ENCODE data around the gene SRGAP2B.
"Not testable (repeated sequence)": the region's sequence is repeated elsewhere in the genome, so short reads cannot be mapped to it uniquely, and the experiment has no call there.

SRGAP2B gene

GRCh38 chr1:145095284-145096057, at the start of gene SRGAP2B, which contains the start of gene FAM72D:
TSS of gene SRGAP2B (minus strand) at chr1:145095328. CDS start at chr1:145092901, 2,427 bp downstream.
TSS of gene FAM72D (plus strand) at chr1:145095974. CDS start at chr1:145096848, 874 bp downstream.
- DNase-seq (ENCODE audit: low read depth in 2 of 2): not testable (repeated sequence)

GRCh38 chr1:145144264-145144913, 49.3 kb upstream of the SRGAP2B start:
- DNase-seq (ENCODE audit: low read depth in 2 of 2): not testable (repeated sequence)

GRCh38 chr1:145140549-145140948, 45.4 kb upstream of the SRGAP2B start:
- DNase-seq (ENCODE audit: low read depth in 2 of 2): not testable (repeated sequence)

- not testable (repeated sequence) for DNase-seq (ENCODE audit: low read depth in 2 of 2)
Observed at GRCh38 chr1:145134476-145134875, 39.3 kb upstream of the SRGAP2B start.

- not testable (repeated sequence) for DNase-seq (ENCODE audit: low read depth in 2 of 2)
Observed at GRCh38 chr1:145128697-145129469, 33.8 kb upstream of the SRGAP2B start.

- not testable (repeated sequence) for DNase-seq (ENCODE audit: low read depth in 2 of 2)
Observed at GRCh38 chr1:145127144-145127543, 32.0 kb upstream of the SRGAP2B start.

GRCh38 chr1:145125112-145125511, 30.0 kb upstream of the SRGAP2B start:
- DNase-seq (ENCODE audit: low read depth in 2 of 2): not testable (repeated sequence)

- not testable (repeated sequence) for DNase-seq (ENCODE audit: low read depth in 2 of 2)
Observed at GRCh38 chr1:145123992-145124641, 29.0 kb upstream of the SRGAP2B start.

GRCh38 chr1:145123062-145123395, 27.9 kb upstream of the SRGAP2B start:
- DNase-seq (ENCODE audit: low read depth in 2 of 2): not testable (repeated sequence)

GRCh38 chr1:145122344-145123061, 27.4 kb upstream of the SRGAP2B start:
- not testable (repeated sequence) for DNase-seq (ENCODE audit: low read depth in 2 of 2)

GRCh38 chr1:145119842-145120241, 24.7 kb upstream of the SRGAP2B start:
- DNase-seq (ENCODE audit: low read depth in 2 of 2): not testable (repeated sequence)

- DNase-seq (ENCODE audit: low read depth in 2 of 2): not testable (repeated sequence)
Observed at GRCh38 chr1:145115587-145116493, 20.7 kb upstream of the SRGAP2B start.

GRCh38 chr1:145114560-145115057, 19.5 kb upstream of the SRGAP2B start:
- DNase-seq (ENCODE audit: low read depth in 2 of 2): not testable (repeated sequence)

GRCh38 chr1:145112703-145113102, 17.6 kb upstream of the SRGAP2B start:
- DNase-seq (ENCODE audit: low read depth in 2 of 2): not testable (repeated sequence)

GRCh38 chr1:145111674-145112073, 16.5 kb upstream of the SRGAP2B start:
- DNase-seq (ENCODE audit: low read depth in 2 of 2): not testable (repeated sequence)

GRCh38 chr1:145103294-145103693, 8.2 kb upstream of the SRGAP2B start:
- not testable (repeated sequence) for DNase-seq (ENCODE audit: low read depth in 2 of 2)

- not testable (repeated sequence) for DNase-seq (ENCODE audit: low read depth in 2 of 2)
Observed at GRCh38 chr1:145101725-145102124, 6.6 kb upstream of the SRGAP2B start.

- not testable (repeated sequence) for DNase-seq (ENCODE audit: low read depth in 2 of 2)
Observed at GRCh38 chr1:145094655-145095211, 395 bp downstream of the SRGAP2B start.

GRCh38 chr1:145093517-145094149, 1.5 kb downstream of the SRGAP2B start:
- DNase-seq (ENCODE audit: low read depth in 2 of 2): not testable (repeated sequence)

Measured in stimulated activated CD8-positive, alpha-beta memory T cell treated with anti-CD3 and anti-CD28 coated beads, Interleukin-15, amount 100 ng/mL, for 4 hours (primary cell).